Hematopoietic multipotent progenitor cell treated with erythropoietin and hydrocortisone succinate and interleukin-3 and kit ligand, for 6 days (in vitro differentiated cells): ENCODE measurements around the gene HDAC11.
"Not testable (repeated sequence)": the region's sequence is repeated elsewhere in the genome, so short reads cannot be mapped to it uniquely, and the experiment has no call there.

Experiments
- DNase-seq: peaks from one replicate; pipeline ENCODE4 v3.0.0-alpha.2; 2015

The HDAC11 gene

DNA sequence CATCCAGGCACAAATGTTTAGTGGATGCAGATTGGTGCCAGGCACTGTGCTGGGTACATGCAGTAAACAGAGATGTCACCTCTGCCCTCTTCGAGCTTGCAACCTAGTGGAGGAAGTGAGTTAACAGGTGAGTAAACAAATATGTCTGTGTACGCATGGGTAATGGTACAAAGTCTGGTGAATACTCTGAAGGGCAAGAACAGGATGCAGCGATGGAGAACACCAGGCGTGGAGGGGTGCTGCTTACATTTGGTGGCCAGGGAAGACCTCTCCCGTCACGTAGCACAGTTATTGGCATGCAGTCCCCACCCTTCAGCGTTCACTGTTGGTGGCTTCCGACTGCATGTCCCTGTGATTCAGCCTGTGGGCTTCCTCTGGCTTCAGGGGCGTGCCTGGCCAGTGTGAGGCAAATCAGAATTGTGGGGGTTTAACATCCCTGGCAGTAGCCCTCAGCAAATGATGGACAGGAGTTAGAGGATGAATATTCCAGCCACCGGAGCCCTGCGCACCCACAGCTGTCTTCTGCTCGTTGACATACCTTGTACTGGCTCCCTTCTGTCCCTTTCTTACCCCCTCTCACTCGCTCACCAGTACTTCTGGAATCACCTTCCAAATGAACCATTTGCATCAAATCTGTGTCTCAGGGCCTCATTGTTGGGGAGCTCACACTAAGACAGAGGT, 9.1 kb upstream of the HDAC11 start:
- DNase-seq, result no peak

- no peak for DNase-seq
Measured at GRCh38 chr3:13472286-13472685, 7.8 kb upstream of the HDAC11 start.

DNA sequence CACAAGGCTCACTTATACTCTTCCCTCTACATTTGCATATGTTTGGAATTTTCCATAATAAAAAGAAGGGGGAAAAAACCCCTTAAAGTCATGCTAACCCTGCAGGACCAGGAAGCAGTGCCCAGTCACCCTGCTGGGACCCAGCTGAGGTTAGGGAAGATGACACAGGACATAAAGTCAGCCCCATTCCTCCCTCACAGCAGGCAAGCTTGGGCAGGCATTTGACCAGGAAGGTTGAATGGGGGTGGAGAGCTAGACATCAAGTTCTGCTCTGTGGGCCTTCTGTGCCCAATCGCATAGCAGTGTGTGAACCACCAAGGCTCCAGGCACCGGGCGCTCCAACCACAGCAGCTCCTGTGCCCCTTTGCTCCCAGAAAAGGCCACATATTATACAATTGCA, 7.1 kb upstream of the HDAC11 start:
- DNase-seq, result no peak

DNA sequence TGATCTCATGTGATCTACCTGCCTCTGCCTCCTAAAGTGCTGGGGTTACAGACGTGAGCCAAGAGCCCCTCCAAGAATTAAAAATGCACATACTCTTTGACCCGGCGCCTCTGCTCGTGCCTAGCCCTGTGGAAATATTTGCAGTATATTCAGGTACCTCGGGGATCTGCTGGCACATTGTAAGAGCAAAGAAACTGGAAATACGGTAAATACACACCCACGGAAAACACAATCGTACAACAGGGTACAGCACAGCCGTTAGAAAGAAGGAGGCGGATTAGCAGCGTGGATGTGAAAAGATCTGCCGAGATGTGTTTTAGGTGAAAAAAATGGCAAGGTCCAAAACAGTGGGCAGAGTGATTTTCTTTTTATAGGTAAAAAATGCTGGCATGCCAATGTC, 6.1 kb upstream of the HDAC11 start:
- no peak for DNase-seq

DNA sequence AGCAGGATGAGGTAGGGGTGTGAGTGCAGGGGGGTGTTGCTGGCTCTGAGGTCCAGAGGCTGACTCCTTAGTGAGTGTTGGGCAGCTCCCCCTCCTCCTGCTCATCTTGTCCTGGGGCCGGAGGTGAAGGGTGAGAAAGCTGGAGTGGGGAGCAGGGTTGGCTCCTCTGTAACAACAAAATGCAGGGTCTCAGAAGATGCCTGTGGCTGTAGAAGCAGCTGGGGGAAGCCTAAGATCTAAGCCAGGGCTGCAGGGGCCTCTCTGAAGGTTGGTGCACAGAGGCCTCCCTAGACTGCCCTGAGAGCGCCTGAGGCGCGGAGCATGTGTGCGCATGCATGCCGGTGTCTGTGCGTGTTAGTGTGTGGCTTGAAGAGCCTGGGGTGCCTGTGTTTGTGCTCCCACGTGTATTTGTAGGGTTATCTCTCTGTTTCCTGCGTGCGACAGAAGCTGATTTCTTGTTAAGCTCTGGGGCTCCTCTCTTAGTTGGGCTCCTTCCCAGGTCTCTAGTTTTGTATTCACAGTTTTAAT, 5.3 kb upstream of the HDAC11 start:
- no peak for DNase-seq

GRCh38 chr3:13475871-13476590, 4.1 kb upstream of the HDAC11 start:
- DNase-seq, result no peak

GRCh38 chr3:13477943-13478342, 2.2 kb upstream of the HDAC11 start:
- no peak for DNase-seq

GRCh38 chr3:13479332-13479581, 849 bp upstream of the HDAC11 start:
- DNase-seq, result peak; percentile 71

GRCh38 chr3:13480340-13481318, 523 bp downstream of the HDAC11 start:
- peak; percentile 34 for DNase-seq

DNA sequence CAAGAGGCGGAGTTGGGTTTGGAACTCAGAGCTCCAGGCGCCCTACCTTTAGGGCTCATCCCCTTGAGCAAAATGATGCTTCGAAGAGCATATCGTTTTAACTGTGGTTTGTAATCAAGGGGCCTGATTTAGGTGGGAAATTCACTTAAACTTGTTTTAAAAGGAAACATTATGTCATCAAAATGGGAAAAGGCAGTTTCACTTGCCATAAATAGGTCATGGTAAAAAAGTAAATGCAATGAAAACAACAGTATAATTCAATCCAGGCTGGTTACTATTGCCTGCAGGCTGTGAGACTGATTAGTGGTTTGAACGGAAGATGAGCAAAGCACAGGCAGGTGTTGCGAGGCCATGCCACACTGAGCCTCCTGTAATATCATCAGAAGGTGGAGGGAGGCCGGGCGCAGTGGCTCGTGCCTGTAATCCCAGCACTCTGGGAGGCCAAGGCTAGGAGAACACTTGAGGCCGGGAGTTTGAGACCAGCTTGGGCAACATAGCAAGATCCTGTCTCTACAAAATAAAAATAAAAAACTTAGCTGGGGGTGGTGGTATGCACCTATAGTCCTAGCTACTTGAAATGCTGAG, 2.1 kb downstream of the HDAC11 start:
- DNase-seq, result no peak

DNA sequence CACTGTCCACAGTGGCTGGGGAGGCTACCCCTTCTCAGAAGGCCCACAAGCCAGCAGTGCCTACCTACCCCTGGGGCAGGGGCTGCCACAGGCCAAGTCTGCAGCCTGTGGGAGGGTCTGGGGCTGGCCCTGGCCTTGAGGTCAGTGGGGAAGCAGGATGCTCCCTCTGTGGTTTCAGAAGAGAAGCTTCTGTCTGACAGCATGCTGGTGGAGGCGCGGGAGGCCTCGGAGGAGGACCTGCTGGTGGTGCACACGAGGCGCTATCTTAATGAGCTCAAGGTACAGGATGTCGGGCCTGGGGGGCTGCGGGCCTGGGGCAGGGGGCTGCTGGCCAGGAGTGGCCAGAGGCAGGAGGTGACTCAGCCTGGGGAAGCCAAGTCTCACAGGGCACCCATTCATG, 3.2 kb downstream of the HDAC11 start:
- DNase-seq, result no peak

DNA sequence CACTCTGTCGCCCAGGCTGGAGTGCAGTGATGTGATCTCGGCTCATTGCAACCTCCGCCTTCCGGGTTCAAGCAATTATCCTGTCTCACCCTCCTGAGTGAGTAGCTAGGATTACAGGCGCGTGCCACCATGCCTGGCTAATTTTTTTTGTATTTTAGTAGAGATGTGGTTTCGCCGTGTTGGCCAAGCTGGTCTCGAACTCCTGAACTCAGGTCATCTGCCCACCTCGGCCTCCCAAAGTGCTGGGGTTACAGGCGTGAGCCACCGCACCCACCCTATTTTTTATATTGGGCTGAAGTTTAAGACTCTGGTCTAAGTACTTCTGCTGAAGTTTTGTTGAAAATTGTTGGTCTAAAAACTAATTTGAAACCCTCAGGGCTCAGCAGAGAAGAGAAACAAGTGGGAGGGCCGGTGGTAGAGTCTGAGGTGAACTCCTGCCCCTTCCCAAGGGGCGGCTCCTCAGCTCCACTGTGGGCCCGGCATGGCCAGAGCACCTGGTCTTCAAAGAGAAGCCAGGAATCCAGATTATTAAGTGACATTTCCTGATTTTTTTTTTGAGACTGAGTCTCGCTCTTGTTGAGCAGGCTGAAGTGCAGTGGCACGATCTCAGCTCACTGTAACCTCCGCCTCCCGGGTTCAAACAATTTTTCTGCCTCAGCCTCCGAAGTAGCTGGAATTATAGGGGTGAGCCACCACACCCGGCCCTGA, 4.0 kb downstream of the HDAC11 start:
- DNase-seq, result no peak

- peak; percentile 98 for DNase-seq
Measured at GRCh38 chr3:13484851-13485590, 4.9 kb downstream of the HDAC11 start.

- not testable (repeated sequence) for DNase-seq
Measured at GRCh38 chr3:13485630-13486562, 5.8 kb downstream of the HDAC11 start.

GRCh38 chr3:13487403-13487802, 7.3 kb downstream of the HDAC11 start:
- no peak for DNase-seq

DNA sequence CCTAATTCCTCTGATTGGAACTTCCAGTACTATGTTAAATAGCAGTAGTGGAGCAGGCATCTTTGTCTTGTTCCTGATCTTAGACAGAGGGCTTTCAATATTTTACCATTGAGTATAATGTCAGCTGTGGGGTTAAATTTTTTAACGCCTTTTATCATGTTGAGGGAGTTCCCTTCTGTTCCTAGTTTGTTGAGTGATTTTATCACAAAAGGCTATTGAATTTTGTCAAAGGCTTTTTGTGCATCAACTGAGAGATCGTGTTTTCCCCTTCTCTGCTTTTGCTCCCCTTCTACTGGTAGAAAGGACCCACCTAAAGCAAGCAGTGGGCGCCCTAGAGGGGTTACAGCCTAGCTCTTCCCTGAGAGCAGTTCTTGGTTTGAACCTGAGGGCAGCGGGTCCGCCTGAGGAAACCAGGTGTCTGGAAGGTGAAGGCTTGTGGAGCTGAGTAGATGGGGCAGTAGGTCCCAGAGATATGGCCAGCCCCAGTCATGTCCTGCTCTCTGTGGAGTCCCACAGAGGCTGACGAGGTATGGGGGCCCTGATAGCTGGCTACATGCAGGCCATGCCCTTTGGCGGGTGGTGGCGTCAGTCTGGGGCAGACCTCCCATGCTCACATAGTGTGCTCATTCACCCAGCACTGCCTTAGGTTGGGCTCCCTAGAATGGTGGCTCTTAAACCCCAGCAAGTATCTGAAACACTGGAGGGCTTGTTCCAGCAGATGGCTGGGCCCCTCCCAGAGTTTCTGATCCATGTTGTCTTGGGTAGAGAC, 11.3 kb downstream of the HDAC11 start:
- peak; percentile 45 for DNase-seq

GRCh38 chr3:13492048-13492447, 11.9 kb downstream of the HDAC11 start:
- no peak for DNase-seq

DNA sequence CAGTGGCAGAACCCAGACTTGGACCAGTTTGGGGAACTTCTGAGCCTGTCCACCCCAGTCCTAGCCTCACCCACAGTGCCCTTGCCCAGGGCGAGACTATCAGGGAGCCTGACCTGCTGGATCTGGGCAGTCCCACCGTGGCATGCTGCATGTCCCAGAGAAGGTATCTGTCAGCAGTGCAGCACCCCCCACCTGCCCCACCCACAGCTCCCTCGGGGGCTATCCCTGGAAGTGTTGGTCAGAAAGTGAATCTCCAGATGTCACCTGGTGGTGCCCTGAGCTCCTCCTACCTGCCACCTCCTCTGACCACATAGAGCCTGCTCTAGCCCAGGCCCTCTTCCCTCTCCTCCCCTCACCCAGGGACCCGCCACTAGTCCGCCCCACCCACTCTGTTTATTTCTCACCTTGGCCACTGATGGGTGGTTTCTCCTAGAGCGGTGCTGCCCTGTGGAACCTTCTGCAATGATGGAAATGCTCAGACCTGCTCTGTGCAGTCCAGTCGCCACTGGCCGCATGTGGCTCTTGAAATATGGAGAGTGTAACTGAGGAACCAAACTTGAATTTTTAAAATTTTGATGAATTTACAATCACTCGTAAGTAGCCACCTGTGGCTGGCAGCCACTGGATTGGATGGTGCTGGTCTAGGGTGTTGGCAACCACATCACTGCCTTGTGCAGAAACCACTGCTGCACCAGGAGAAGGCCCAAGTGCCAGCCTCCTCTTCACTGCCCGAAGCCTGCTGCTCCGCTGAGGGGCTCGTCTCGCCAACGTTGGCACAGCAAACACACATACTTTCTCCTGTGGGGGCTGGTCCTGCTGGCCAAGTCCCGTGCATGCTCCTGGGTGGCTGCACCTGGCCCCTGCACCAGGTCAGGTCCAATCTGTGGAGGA, 13.1 kb downstream of the HDAC11 start:
- DNase-seq, result no peak
